Thymus (tissue), 11 donors: ENCODE measurements around the gene HSPA1A. TPM values are rescaled to one million over a fixed set of nuclear protein-coding genes. Genes with fewer than 3 reads are reported as not detected.
"Not testable (repeated sequence)": the region's sequence is repeated elsewhere in the genome, so short reads cannot be mapped to it uniquely, and the experiment has no call there.

Experiments used
- DNase-seq, 9 donors: peaks; one replicate each; pipeline ENCODE4 v3.0.0-alpha.2; 2013; ENCODE audit warnings: low spot score in 9 of 9, low read depth in 6 of 9, missing footprints in 1 of 9
- H3K27ac ChIP-seq, 2 donors: one replicate each; pipeline ENCODE4 v1.5.1; 2013; ENCODE audit warnings: control low read depth in 1 of 2, low read depth in 1 of 2, low read length in 1 of 2, mild to moderate bottlenecking in 1 of 2, moderate library complexity in 1 of 2
- H3K27me3 ChIP-seq, 2 donors: one replicate each; pipeline ENCODE4 v1.5.1; 2013; ENCODE audit warnings: low read length in 1 of 2; ENCODE audit not compliant: control insufficient read depth in 2 of 2, insufficient read depth in 1 of 2
- H3K36me3 ChIP-seq, 2 donors: one replicate each; pipeline ENCODE4 v1.5.1; 2013; ENCODE audit warnings: low read length in 1 of 2, mild to moderate bottlenecking in 1 of 2, moderate library complexity in 1 of 2; ENCODE audit not compliant: control insufficient read depth in 2 of 2, insufficient read depth in 2 of 2
- H3K4me1 ChIP-seq, 2 donors: one replicate each; pipeline ENCODE4 v1.5.1; 2013; ENCODE audit warnings: low read length in 2 of 2; ENCODE audit not compliant: control insufficient read depth in 2 of 2, insufficient read depth in 2 of 2
- H3K4me3 ChIP-seq, 2 donors: one replicate each; pipeline ENCODE4 v1.5.1; 2013; ENCODE audit warnings: low read length in 2 of 2, control low read depth in 1 of 2, mild to moderate bottlenecking in 1 of 2
- H3K9me3 ChIP-seq, 2 donors: one replicate each; pipeline ENCODE4 v1.5.1; 2013; ENCODE audit warnings: low read length in 1 of 2, mild to moderate bottlenecking in 1 of 2; ENCODE audit not compliant: control insufficient read depth in 2 of 2, insufficient read depth in 1 of 2
- WGBS: extraction: QIAGEN DNeasy Blood & Tissue Kit; methylation state at CpG from one replicate; pipeline ENCODE4 v1.1.7; 2013; 5-methylcytosine and 5-hydroxymethylcytosine counted together
- polyA plus RNA-seq: library from polyadenylated mRNA; stranded (reverse); fragments of 200-250 nt; gene quantifications from one replicate; pipeline ENCODE4 v1.2.3, GENCODE V29; 2013
- total RNA-seq: library from RNA; stranded (reverse); fragments of 120-200 nt; gene quantifications from one replicate; pipeline ENCODE4 v1.2.4, GENCODE V29; 2013
- donor health status: healthy.

Gene HSPA1A
- total and polyA plus RNA-seq, 2 donors, result 68.8 to 73.8 TPM

- Histone ChIP-seq H3K27me3 (no peaks in the 10 kb centered on the region), H3K27ac (no peak overlapping the region), H3K36me3 (peaks cover 0 to 5% of the 10 kb centered on the region in 2 donors), H3K4me1 (no peaks in the 10 kb centered on the region), H3K4me3 (no peak overlapping the region), H3K9me3 (peaks cover 0 to 5% of the 10 kb centered on the region in 2 donors)
- WGBS, result over 99% methylated on average over 2 of the region's 2 CpGs
- no peak for DNase-seq
Observed at GRCh38 chr6:31847276-31847978, 32.1 kb downstream of the HSPA1A start.

- WGBS, result 98% methylated on average over 2 of the region's 2 CpGs
- H3K36me3 ChIP-seq, result no peaks in the 10 kb centered on the region
- DNase-seq, result no peak
- H3K4me1 ChIP-seq, result no peaks in the 10 kb centered on the region
- H3K27ac ChIP-seq, result no peak overlapping the region
- H3K27me3 ChIP-seq, result no peaks in the 10 kb centered on the region
- peaks cover 0 to 5% of the 10 kb centered on the region in 2 donors for H3K9me3 ChIP-seq
- H3K4me3 ChIP-seq, result no peak overlapping the region
Observed at GRCh38 chr6:31850765-31851484, 35.6 kb downstream of the HSPA1A start.

- no peaks in the 10 kb centered on the region for H3K36me3 ChIP-seq
- no peaks in the 10 kb centered on the region for H3K4me1 ChIP-seq
- 98% methylated on average over 2 of the region's 2 CpGs for WGBS
- H3K4me3 ChIP-seq, result no peak overlapping the region
- no peak overlapping the region for H3K27ac ChIP-seq
- H3K27me3 ChIP-seq, result no peaks in the 10 kb centered on the region
- no peak for DNase-seq
- H3K9me3 ChIP-seq, result peaks cover 0 to 5% of the 10 kb centered on the region in 2 donors
Observed at GRCh38 chr6:31851485-31851832, 36.1 kb downstream of the HSPA1A start.

- not testable (repeated sequence) for H3K27ac ChIP-seq, H3K27me3 ChIP-seq, DNase-seq, H3K9me3 ChIP-seq, H3K36me3 ChIP-seq, H3K4me1 ChIP-seq, H3K4me3 ChIP-seq
- WGBS, result 95% methylated on average over 35 of the region's 35 CpGs
Observed at GRCh38 chr6:31851980-31852718, 36.8 kb downstream of the HSPA1A start.

- not testable (repeated sequence) for H3K9me3 ChIP-seq, DNase-seq, H3K4me1 ChIP-seq, H3K4me3 ChIP-seq, H3K27me3 ChIP-seq, H3K27ac ChIP-seq
- 97% methylated on average over 8 of the region's 8 CpGs for WGBS
- H3K36me3 ChIP-seq, result peaks cover 25 to 27% of the 10 kb centered on the region in 2 donors
Observed at GRCh38 chr6:31857774-31858173, 42.4 kb downstream of the HSPA1A start.

GRCh38 chr6:31858707-31859106, 43.4 kb downstream of the HSPA1A start:
- no peak for DNase-seq
- no peaks in the 10 kb centered on the region for H3K9me3 ChIP-seq
- H3K4me1 ChIP-seq, result peaks cover 7 to 17% of the 10 kb centered on the region in 2 donors
- no peaks in the 10 kb centered on the region for H3K27me3 ChIP-seq
- H3K4me3 ChIP-seq, result no peak overlapping the region
- 97% methylated on average over 8 of the region's 8 CpGs for WGBS
- H3K36me3 ChIP-seq, result peaks cover 25 to 27% of the 10 kb centered on the region in 2 donors
- H3K27ac ChIP-seq, result no peak overlapping the region

- H3K4me1 ChIP-seq, result peaks cover 12 to 28% of the 10 kb centered on the region in 2 donors
- DNase-seq, result no peak
- H3K27me3 ChIP-seq, result no peaks in the 10 kb centered on the region
- H3K9me3 ChIP-seq, result no peaks in the 10 kb centered on the region
- peaks cover 25 to 27% of the 10 kb centered on the region in 2 donors for H3K36me3 ChIP-seq
- H3K4me3 ChIP-seq, result no peak overlapping the region
- 97% methylated on average over 11 of the region's 11 CpGs for WGBS
- H3K27ac ChIP-seq, result no peak overlapping the region
Observed at GRCh38 chr6:31859923-31860322, 44.6 kb downstream of the HSPA1A start.

- H3K36me3 ChIP-seq, result peaks cover 25 to 27% of the 10 kb centered on the region in 2 donors
Observed at GRCh38 chr6:31860349-31860748, 45.0 kb downstream of the HSPA1A start.

GRCh38 chr6:31861150-31861549, 45.8 kb downstream of the HSPA1A start:
- WGBS, result 94% methylated on average over 7 of the region's 7 CpGs
- H3K27ac ChIP-seq, result no peak overlapping the region
- no peak for DNase-seq
- H3K4me3 ChIP-seq, result no peak overlapping the region
- H3K36me3 ChIP-seq, result peaks cover 25 to 27% of the 10 kb centered on the region in 2 donors
- peaks cover 12 to 33% of the 10 kb centered on the region in 2 donors for H3K4me1 ChIP-seq
- H3K27me3 ChIP-seq, result no peaks in the 10 kb centered on the region
- H3K9me3 ChIP-seq, result peaks cover 0 to 3% of the 10 kb centered on the region in 2 donors

More at GRCh38 chr6:31860349-31860748, 45.0 kb downstream of the HSPA1A start:
- no peak overlapping the region for H3K27ac ChIP-seq
- no peaks in the 10 kb centered on the region for H3K27me3 ChIP-seq
- WGBS, result 98% methylated on average over 13 of the region's 13 CpGs
- H3K4me3 ChIP-seq, result no peak overlapping the region
- DNase-seq, result no peak
- no peaks in the 10 kb centered on the region for H3K9me3 ChIP-seq
- H3K4me1 ChIP-seq, result peaks cover 12 to 32% of the 10 kb centered on the region in 2 donors
